DND-41 (cell line): ENCODE results near the gene TMX1.

Experiments used
- CTCF ChIP-seq: IDR thresholded peaks from 2 replicates; pipeline ENCODE4 v1.5.1; 2012; ENCODE audit warnings: borderline replicate concordance, low read length, moderate library complexity, mild to moderate bottlenecking; ENCODE audit not compliant: poor library complexity, severe bottlenecking; ENCODE audit errors: extremely low read depth
- EZH2 ChIP-seq: IDR thresholded peaks from 3 replicates; pipeline ENCODE4 v1.6.1; 2012; ENCODE audit warnings: borderline replicate concordance, low read depth, mild to moderate bottlenecking, moderate library complexity, low read length, inconsistent platforms; ENCODE audit not compliant: severe bottlenecking

GRCh38 chr14:51205486-51205885 is 34.6 kb upstream of the TMX1 start:
- TF ChIP-seq EZH2 (no peak), CTCF (no peak)
